ENCODE measurements around the gene RETSAT. TPM values are rescaled to one million over a fixed set of nuclear protein-coding genes. Genes with fewer than 3 reads are reported as not detected.

RETSAT gene
- total and polyA plus RNA-seq, 2 of the 13 experiments (the other 11 are each of a cell fraction or from before 2014, with no cell fraction given): 46.7 to 61.0 TPM

DNA sequence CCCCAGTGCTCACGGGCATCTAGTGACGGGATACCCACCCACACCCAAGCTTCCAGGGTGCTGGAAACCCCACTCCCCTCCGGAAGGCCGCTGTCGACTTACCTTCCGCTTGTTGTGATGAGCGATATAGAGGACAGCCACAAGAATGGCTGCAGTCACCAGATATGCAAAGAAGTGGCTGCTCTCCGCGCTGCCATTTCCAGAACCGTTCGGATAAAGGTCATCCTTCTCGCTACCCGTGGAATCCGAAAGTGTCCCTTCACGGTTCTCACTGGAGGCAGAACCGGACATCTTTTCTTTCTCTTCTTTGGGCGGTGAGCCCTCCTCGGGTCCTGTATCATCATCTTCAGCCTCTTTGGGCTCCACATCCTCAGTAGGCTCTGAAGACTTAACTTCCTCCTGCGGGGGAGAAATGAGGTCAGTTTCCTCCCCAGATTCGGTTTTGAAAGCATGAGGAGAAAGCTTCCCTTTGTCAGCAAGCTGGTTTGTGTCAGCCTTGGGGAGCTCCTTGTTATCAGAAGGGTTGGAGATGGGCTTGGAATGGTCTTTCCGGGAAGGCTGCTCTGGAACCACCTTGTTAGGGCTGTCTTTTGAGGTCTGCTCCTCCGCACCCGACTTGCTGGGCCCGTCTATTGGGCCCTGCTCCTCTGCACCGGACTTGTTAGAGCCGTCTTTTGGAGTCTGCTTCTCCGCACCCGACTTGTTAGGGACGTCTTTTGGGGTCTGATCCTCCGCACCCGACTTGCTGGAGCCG, 27.7 kb downstream of the RETSAT start:
- CTCF ChIA-PET (ENCODE audit: low intra/inter-chr PET ratio, low total read pairs): no interaction called here
- no peaks in the 10 kb centered on the region; a peak in 1 of 5 replicates for H3K27me3 ChIP-seq (ENCODE audit: control insufficient read depth in 1 of 2, insufficient read depth in 2 of 2, low read length in 2 of 2)
- H3K79me2 ChIP-seq (ENCODE audit: insufficient read depth, low read length): peaks cover 68% of the 10 kb centered on the region
- H4K20me1 ChIP-seq (ENCODE audit: insufficient read depth, low read length): peaks cover 23% of the 10 kb centered on the region
- WGBS (ENCODE audit: low lambda C conversion rate): under 1% methylated on average over 25 of the region's 32 CpGs
- peak overlapping the region; percentile 95 for H3K27ac ChIP-seq (ENCODE audit: extremely low read length, insufficient read depth, low read length)
- H3K9me3 ChIP-seq (ENCODE audit: low read length): no peaks in the 10 kb centered on the region
- peak overlapping the region; percentile 98 for H3K4me2 ChIP-seq (ENCODE audit: low read depth, low read length)
- intact Hi-C loops (cut with micrococcal nuclease; ENCODE audit: unreplicated experiment) (loop anchor here (5.0 kb wide), 2 partner anchors 146 to 226 kb away; no protein-coding TSS in a partner anchor), in situ Hi-C loops (cut with HindIII; ENCODE audit: extremely low pct_ligation_motif_present, low pct_unique_long_range_greater_than_20kb) (no loop called here)
- H2AFZ ChIP-seq (ENCODE audit: low read length): no peak overlapping the region
- DNase-seq (ENCODE audit: low spot score): peak; percentile 52
- ATAC-seq: peak; percentile 7
- POLR2A ChIA-PET: interaction anchor here (0.7 to 6.2 kb wide), 14 partner anchors 12 to 270 kb away, joined by 3 to 142 read pairs (median 11); partner anchors contain the start of genes ELMOD3, GGCX, MAT2A and RETSAT
- peak overlapping the region; percentile 80 to 90 (median 89) for H3K4me3 ChIP-seq (replicated peaks in 1 of 3; ENCODE audit: insufficient read depth in 1 of 3, low read depth in 2 of 3, low read length in 3 of 3)
- BruUV-seq (replicated peaks): no TSS peak
- peaks cover 7 to 29% of the 10 kb centered on the region in 2 experiments for H3K36me3 ChIP-seq (replicated peaks in 1 of 2; ENCODE audit: control insufficient read depth in 1 of 2, insufficient read depth in 2 of 2, low read length in 2 of 2)
- H3K4me1 ChIP-seq (ENCODE audit: insufficient read depth, low read length): peaks cover 47% of the 10 kb centered on the region
- no peak for FAIRE-seq
- H3K9ac ChIP-seq (ENCODE audit: insufficient read depth, low read depth, low read length): peak overlapping the region; percentile 96
- TF ChIP-seq KDM5B (CRISPR knock-in tag; IDR thresholded peaks at IDR 0.05; ENCODE audit: borderline replicate concordance) (peak; percentile 18; the same call in 1 of the 2 replicates), ZNF33A (CRISPR knock-in tag; IDR thresholded peaks at IDR 0.05; ENCODE audit: borderline replicate concordance) (no peak), AHR (CRISPR knock-in tag; IDR thresholded peaks at IDR 0.05) (no peak), TGIF2 (CRISPR knock-in tag; IDR thresholded peaks at IDR 0.05) (peak; percentile 64; the same call in 1 of the 2 replicates), MEF2D (CRISPR knock-in tag; IDR thresholded peaks at IDR 0.05) (peak; percentile 31; the same call in 1 of the 2 replicates), ZMYM4 (CRISPR knock-in tag; IDR thresholded peaks at IDR 0.05) (no peak), ZSCAN25 (CRISPR knock-in tag; IDR thresholded peaks at IDR 0.05) (no peak), CBX2 (IDR thresholded peaks at IDR 0.05; ENCODE audit: low read depth, low read length) (no peak), CBX2 (CRISPR knock-in tag; IDR thresholded peaks at IDR 0.05; ENCODE audit: low read depth) (no peak), GATAD1 (CRISPR knock-in tag; IDR thresholded peaks at IDR 0.05) (peak; percentile 23; the same call in 1 of the 2 replicates), MYC (CRISPR knock-in tag; IDR thresholded peaks at IDR 0.05; ENCODE audit: borderline replicate concordance) (0 out of 2 replicates have a peak, but pooled peaks have one; percentile 25), THAP8 (CRISPR knock-in tag; IDR thresholded peaks at IDR 0.05; ENCODE audit: borderline replicate concordance) (no peak), MED13 (CRISPR knock-in tag; IDR thresholded peaks at IDR 0.05) (peak; percentile 9; the same call in 1 of the 2 replicates), MAX (IDR thresholded peaks at IDR 0.05) (0 out of 2 replicates have a peak, but pooled peaks have one; percentile 17)
- TF ChIP-seq, protein P1, sequence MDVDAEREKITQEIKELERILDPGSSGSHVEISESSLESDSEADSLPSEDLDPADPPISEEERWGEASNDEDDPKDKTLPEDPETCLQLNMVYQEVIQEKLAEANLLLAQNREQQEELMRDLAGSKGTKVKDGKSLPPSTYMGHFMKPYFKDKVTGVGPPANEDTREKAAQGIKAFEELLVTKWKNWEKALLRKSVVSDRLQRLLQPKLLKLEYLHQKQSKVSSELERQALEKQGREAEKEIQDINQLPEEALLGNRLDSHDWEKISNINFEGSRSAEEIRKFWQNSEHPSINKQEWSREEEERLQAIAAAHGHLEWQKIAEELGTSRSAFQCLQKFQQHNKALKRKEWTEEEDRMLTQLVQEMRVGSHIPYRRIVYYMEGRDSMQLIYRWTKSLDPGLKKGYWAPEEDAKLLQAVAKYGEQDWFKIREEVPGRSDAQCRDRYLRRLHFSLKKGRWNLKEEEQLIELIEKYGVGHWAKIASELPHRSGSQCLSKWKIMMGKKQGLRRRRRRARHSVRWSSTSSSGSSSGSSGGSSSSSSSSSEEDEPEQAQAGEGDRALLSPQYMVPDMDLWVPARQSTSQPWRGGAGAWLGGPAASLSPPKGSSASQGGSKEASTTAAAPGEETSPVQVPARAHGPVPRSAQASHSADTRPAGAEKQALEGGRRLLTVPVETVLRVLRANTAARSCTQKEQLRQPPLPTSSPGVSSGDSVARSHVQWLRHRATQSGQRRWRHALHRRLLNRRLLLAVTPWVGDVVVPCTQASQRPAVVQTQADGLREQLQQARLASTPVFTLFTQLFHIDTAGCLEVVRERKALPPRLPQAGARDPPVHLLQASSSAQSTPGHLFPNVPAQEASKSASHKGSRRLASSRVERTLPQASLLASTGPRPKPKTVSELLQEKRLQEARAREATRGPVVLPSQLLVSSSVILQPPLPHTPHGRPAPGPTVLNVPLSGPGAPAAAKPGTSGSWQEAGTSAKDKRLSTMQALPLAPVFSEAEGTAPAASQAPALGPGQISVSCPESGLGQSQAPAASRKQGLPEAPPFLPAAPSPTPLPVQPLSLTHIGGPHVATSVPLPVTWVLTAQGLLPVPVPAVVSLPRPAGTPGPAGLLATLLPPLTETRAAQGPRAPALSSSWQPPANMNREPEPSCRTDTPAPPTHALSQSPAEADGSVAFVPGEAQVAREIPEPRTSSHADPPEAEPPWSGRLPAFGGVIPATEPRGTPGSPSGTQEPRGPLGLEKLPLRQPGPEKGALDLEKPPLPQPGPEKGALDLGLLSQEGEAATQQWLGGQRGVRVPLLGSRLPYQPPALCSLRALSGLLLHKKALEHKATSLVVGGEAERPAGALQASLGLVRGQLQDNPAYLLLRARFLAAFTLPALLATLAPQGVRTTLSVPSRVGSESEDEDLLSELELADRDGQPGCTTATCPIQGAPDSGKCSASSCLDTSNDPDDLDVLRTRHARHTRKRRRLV (CRISPR knock-in tag; IDR thresholded peaks at IDR 0.05): 0 out of 2 replicates have a peak, but pooled peaks have one; percentile 7

Data from HepG2 (cell line).